GM12878 (cell line): ENCODE measurements around the gene BZW1. TPM values are rescaled to one million over a fixed set of nuclear protein-coding genes. Genes with fewer than 3 reads are reported as not detected.

Experiments
- ATAC-seq: fragments of 200-7000 bp; cut with Tn5 transposase; 3 replicates; pipeline ENCODE4 v1.9.1; 2020; ENCODE audit warnings: mild to moderate bottlenecking, moderate library complexity
- BruUV-seq: library from RNA; stranded (reverse); fragments of 400-500 nt; replicated peaks from 2 replicates; lab custom pipeline; 2021; lab: Mats Ljungman, UMichigan
- CTCF ChIA-PET: fragments of 300-600 bp; sonication (Branson Sonifier 250); formaldehyde crosslinking; extraction: SDS; loops from one replicate; lab custom pipeline; 2021; ENCODE audit warnings: inconsistent platforms; lab: Yijun Ruan, JAX
- POLR2A ChIA-PET: fragments of 350-600 bp; formaldehyde crosslinking; extraction: SDS; loops from one replicate; lab custom pipeline; 2021; ENCODE audit warnings: inconsistent platforms; lab: Charles Lee
- RAD21 ChIA-PET: fragments of 300-600 bp; sonication (Branson Sonifier 250); formaldehyde crosslinking; loops from one replicate; lab custom pipeline; 2023; ENCODE audit warnings: antibody characterized with exemption; ENCODE audit not compliant: unreplicated experiment; lab: Charles Lee
- SMC1A ChIA-PET: fragments of 300-600 bp; sonication (Branson Sonifier 250); formaldehyde crosslinking; loops from one replicate; lab custom pipeline; 2023; ENCODE audit not compliant: unreplicated experiment, uncharacterized antibody; lab: Charles Lee
- DNase-seq: peaks from one replicate; pipeline ENCODE4 v3.0.0-alpha.2; 2011; ENCODE audit warnings: low read depth, low spot score
- FAIRE-seq: peaks from 3 replicates; lab custom pipeline; 2011; peaks lifted over from hg19 to GRCh38; lab: Jason Lieb, UNC
- H2AFZ ChIP-seq: 2 replicates; pipeline ENCODE4 v1.6.0; 2011; ENCODE audit warnings: low read depth, low read length, control low read depth; ENCODE audit not compliant: control insufficient read depth
- H3K27ac ChIP-seq: 2 replicates; pipeline ENCODE4 v1.5.1; 2011; ENCODE audit warnings: control low read depth; ENCODE audit not compliant: control insufficient read depth, insufficient read depth
- H3K27me3 ChIP-seq, 2 experiments: replicated peaks in 1 of 2; 2 replicates each; pipeline versions ENCODE4 v1.6.0 to v1.6.1; 2011; ENCODE audit warnings: low read length in 1 of 2; ENCODE audit not compliant: control insufficient read depth in 2 of 2, insufficient read depth in 2 of 2
- H3K36me3 ChIP-seq, 2 experiments: 2 replicates each; pipeline ENCODE4 v1.5.1; 2011; ENCODE audit warnings: low read length in 1 of 2; ENCODE audit not compliant: control insufficient read depth in 2 of 2, insufficient read depth in 2 of 2
- H3K4me1 ChIP-seq: 2 replicates; pipeline ENCODE4 v1.6.1; 2011; ENCODE audit warnings: mild to moderate bottlenecking, low read length, moderate library complexity, mixed read lengths; ENCODE audit not compliant: control insufficient read depth, insufficient read depth
- H3K4me2 ChIP-seq: 2 replicates; pipeline ENCODE4 v1.6.0; 2011; ENCODE audit warnings: control low read depth; ENCODE audit not compliant: control insufficient read depth, insufficient read depth
- H3K4me3 ChIP-seq: fragments of 200-600 bp; sonication (generic); 2 replicates; pipeline ENCODE4 v1.5.1; 2016
- H3K79me2 ChIP-seq: 2 replicates; pipeline ENCODE4 v1.6.0; 2011; ENCODE audit warnings: low read length; ENCODE audit not compliant: control insufficient read depth, insufficient read depth
- H3K9ac ChIP-seq: 2 replicates; pipeline ENCODE4 v1.8.0; 2011; ENCODE audit warnings: low read length, control low read depth, mixed read lengths; ENCODE audit not compliant: control insufficient read depth, insufficient read depth
- H3K9me3 ChIP-seq: replicated peaks from 3 replicates; pipeline ENCODE4 v1.5.1; 2011; ENCODE audit warnings: mild to moderate bottlenecking, low read length; ENCODE audit not compliant: control insufficient read depth, insufficient read depth
- H4K20me1 ChIP-seq: 2 replicates; pipeline ENCODE4 v1.6.0; 2011; ENCODE audit not compliant: control insufficient read depth, insufficient read depth
- BACH1 ChIP-seq: fragments of 450-650 bp; IDR thresholded peaks from 2 replicates; pipeline ENCODE4 v1.6.1; 2017; ENCODE audit warnings: mild to moderate bottlenecking, borderline replicate concordance
- FOXM1 ChIP-seq: IDR thresholded peaks from 2 replicates; pipeline ENCODE4 v1.6.1; 2012; ENCODE audit warnings: low read depth, mild to moderate bottlenecking, inconsistent platforms, low read length, moderate library complexity
- MTA3 ChIP-seq: IDR thresholded peaks from 2 replicates; pipeline ENCODE4 v1.6.1; 2012; ENCODE audit warnings: low read length, inconsistent platforms, borderline replicate concordance
- POLR2A ChIP-seq: IDR thresholded peaks from 2 replicates; pipeline ENCODE4 v1.6.1; 2011; ENCODE audit warnings: low read depth, mild to moderate bottlenecking, low read length
- POLR2AphosphoS5 ChIP-seq: IDR thresholded peaks from 2 replicates; pipeline ENCODE4 v1.6.1; 2011; ENCODE audit warnings: mild to moderate bottlenecking, low read length, inconsistent platforms
- POU2F2 ChIP-seq: IDR thresholded peaks from 3 replicates; pipeline ENCODE4 v1.6.1; 2011; ENCODE audit warnings: low read depth, mild to moderate bottlenecking, low read length, borderline replicate concordance
- SMAD5 ChIP-seq: IDR thresholded peaks from 2 replicates; pipeline ENCODE4 v1.6.1; 2016; ENCODE audit warnings: antibody characterized with exemption, low read depth
- STAT3 ChIP-seq: IDR thresholded peaks from 2 replicates; pipeline ENCODE4 v1.6.1; 2011; ENCODE audit warnings: low read depth, low read length, improper control_type of control experiment
- SUPT20H ChIP-seq: IDR thresholded peaks from 2 replicates; pipeline ENCODE4 v1.6.1; 2011; ENCODE audit warnings: low read depth, mild to moderate bottlenecking, low read length, moderate library complexity, borderline replicate concordance; ENCODE audit not compliant: control insufficient read depth
- WGBS: methylation state at CpG from one replicate; pipeline ENCODE4 v1.1.6; 2016; ENCODE audit warnings: low lambda C conversion rate; ENCODE audit not compliant: insufficient replicate concordance, insufficient coverage; ENCODE audit errors: missing lambda C conversion rate; 5-methylcytosine and 5-hydroxymethylcytosine counted together
- in situ Hi-C: fragments of 300-500 bp; cut with MboI; formaldehyde crosslinking; loops from 9 replicates; pipeline ENCODE4 v1.14.3; 2018; ENCODE audit warnings: mixed read lengths
- intact Hi-C: fragments of 100-400 bp; cut with micrococcal nuclease; formaldehyde crosslinking; loops from one replicate; pipeline ENCODE4 v1.14.2; 2022; ENCODE audit not compliant: unreplicated experiment
- polyA plus RNA-seq, 11 experiments: library from polyadenylated mRNA; depleted of rRNA in 4 of 11; unstranded in 6 of 11; stranded (reverse) in 5 of 11; fragments of >200 nt; fragmentation: Nextera tagmentation in 4 of 11; fragmentation: Illumina TruSeq in 1 of 11; extraction: Ambion mirVana in 4 of 11; extraction: Trizol in 1 of 11; gene quantifications; 1 replicate in 1 of 11; 2 replicates in 10 of 11; pipeline versions ENCODE4 v1.2.1 to v1.2.3, GENCODE V29; 2011 to 2016; ENCODE audit warnings: inconsistent platforms in 2 of 11, missing spikeins in 2 of 11, low read depth in 1 of 11
- total RNA-seq, 4 experiments: library from RNA; depleted of rRNA in 3 of 4; stranded (reverse); fragments of >200 nt in 3 of 4; fragmentation: Illumina TruSeq in 1 of 4; extraction: Trizol in 1 of 4; gene quantifications; 2 replicates each; pipeline versions ENCODE4 v1.2.1 to v1.2.3, GENCODE V29; 2013 to 2021
- TF ChIP-seq, protein P1 (sequence below): fragments of 450-650 bp; IDR thresholded peaks from 2 replicates; pipeline ENCODE4 v1.6.1; 2017; ENCODE audit warnings: mild to moderate bottlenecking

BZW1 gene
- total and polyA plus RNA-seq, 10 of the 15 experiments (the other 5 are each of a cell fraction or from before 2014, with no cell fraction given) = 186 to 349 (median 269) TPM

DNA sequence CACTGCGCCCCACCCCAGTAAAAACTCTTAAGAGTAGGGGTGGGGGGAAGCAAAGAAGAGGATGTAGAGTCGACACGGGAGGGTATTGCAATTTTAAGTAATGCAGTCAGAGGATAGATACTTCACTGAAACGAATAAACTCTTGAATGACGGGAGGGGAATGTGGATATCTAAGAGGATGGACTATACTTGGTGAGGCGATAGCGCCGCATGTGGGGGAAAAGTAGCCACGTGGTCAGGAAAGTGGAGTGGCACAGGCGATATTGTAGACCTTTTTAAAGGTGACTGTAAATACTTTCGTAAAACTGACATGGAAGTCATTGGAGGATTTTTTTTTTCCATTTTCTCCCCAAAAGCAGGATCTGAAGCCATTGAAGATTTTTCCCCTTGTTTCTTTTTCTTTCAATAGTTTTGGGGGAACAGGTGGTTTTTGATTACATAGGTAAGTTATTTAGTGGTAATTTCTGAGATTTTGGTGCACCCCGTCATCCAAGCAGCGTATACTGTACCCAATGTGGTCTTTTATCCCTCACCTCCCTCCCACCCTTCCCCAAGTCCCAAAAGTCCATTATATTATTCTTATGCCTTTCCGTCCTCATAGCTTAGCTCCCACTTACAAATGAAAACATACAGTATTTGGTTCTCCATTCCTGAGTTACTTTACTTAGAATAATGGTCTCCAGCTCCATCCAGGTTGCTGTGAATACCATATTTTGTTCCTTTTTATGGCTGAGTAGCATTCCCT, 39.0 kb downstream of the BZW1 start:
- Histone ChIP-seq H2AFZ (no peak overlapping the region), H3K27ac (no peak overlapping the region)
- intact Hi-C loops = no loop called here
- ATAC-seq = peak; percentile 11; the same call in 2 of the 3 replicates
- 0 out of 2 replicates have a peak, but pooled peaks have one; percentile 22 for TF ChIP-seq POLR2AphosphoS5
- TF ChIP-seq STAT3 = no peak
- peak; percentile 27; the same call in 1 of the 2 replicates for TF ChIP-seq MTA3
- TF ChIP-seq, all 136 proteins: peak for 2
- SMC1A ChIA-PET = interaction anchor here (1.0 kb wide), 1 partner anchor 32 kb away, joined by 4 read pairs; no protein-coding TSS in a partner anchor
- POLR2A ChIA-PET = interaction anchor here (1.2 to 2.3 kb wide), 2 partner anchors 8 to 13 kb away, joined by 3 to 14 read pairs; no protein-coding TSS in a partner anchor
- in situ Hi-C loops = no loop called here
- Histone ChIP-seq H3K79me2 (no peaks in the 10 kb centered on the region), H3K4me2 (no peak overlapping the region), H3K27me3 (no peaks in the 10 kb centered on the region), H3K36me3 (peaks cover 12 to 31% of the 10 kb centered on the region in 2 experiments), H3K9me3 (no peaks in the 10 kb centered on the region), H4K20me1 (no peaks in the 10 kb centered on the region), H3K4me1 (no peaks in the 10 kb centered on the region), H3K4me3 (no peak overlapping the region), H3K9ac (no peak overlapping the region)
- CTCF ChIA-PET = interaction anchor here (0.6 kb wide), 1 partner anchor 252 kb away, joined by 3 read pairs; no protein-coding TSS in a partner anchor
- RAD21 ChIA-PET = interaction anchor here (0.6 to 0.7 kb wide), 3 partner anchors 27 to 602 kb away, joined by 3 read pairs; no protein-coding TSS in a partner anchor
- 98% methylated on average over 13 of the region's 14 CpGs for WGBS
- BruUV-seq = no TSS peak
- FAIRE-seq = no peak
- no peak for DNase-seq

DNA sequence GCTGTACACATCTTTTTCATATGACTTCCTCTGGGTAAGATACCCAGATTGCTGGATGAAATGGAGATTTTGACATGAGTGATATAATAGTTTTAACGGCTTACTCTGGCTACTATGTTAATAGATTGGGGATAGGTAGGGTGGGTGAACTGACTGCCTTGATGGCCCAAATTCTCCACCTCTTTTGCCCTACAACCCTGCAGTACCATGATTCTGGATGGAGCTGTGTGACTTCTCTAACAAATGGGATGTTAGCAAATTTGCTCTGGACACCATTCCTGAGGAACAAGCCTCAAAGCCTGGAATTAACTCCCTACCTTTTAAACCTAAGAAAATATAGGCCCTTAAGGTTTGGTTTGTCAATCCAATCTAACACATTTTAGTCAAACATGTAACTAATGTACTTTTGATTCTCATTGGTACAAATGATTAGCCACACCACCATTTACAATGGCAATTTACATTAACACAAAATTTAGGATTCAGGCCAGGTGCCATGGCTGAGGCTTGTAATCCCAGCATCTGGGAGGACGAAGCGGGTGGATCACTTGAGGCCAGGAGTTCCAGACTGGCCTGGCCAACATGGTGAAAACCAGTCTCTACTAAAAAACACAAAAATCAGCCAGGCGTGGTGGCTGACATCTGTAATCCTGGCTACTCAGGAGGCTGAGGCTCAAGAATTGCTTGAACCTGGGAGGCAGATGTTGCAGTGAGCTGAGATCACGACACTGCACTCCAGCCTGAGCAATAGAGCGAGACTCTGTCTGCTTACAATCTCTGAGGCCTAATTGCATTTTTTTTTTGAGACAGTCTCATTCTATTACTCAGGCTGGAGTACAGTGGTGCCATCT, 39.9 kb downstream of the BZW1 start:
- Histone ChIP-seq H3K27ac (no peak overlapping the region), H2AFZ (no peak overlapping the region), H3K9me3 (no peaks in the 10 kb centered on the region), H4K20me1 (no peaks in the 10 kb centered on the region), H3K4me2 (no peak overlapping the region), H3K27me3 (no peaks in the 10 kb centered on the region), H3K4me3 (no peak overlapping the region), H3K36me3 (peaks cover 12 to 35% of the 10 kb centered on the region in 2 experiments), H3K4me1 (no peaks in the 10 kb centered on the region), H3K9ac (no peak overlapping the region), H3K79me2 (peaks cover 1% of the 10 kb centered on the region)
- POLR2A ChIA-PET = no interaction called here
- intact Hi-C loops = no loop called here
- in situ Hi-C loops = no loop called here
- WGBS = 90% methylated on average over 6 of the region's 6 CpGs
- CTCF ChIA-PET = no interaction called here
- RAD21 ChIA-PET = no interaction called here
- peak; percentile 8; the same call in 2 of the 3 replicates for ATAC-seq
- FAIRE-seq = no peak
- no peak for DNase-seq
- BruUV-seq = no TSS peak
- SMC1A ChIA-PET = no interaction called here
- TF ChIP-seq POLR2AphosphoS5 (peak; percentile 71), POU2F2 (no peak), SUPT20H (no peak), SMAD5 (no peak), BACH1 (peak; percentile 44; the same call in 1 of the 2 replicates), POLR2A (peak; percentile 49), FOXM1 (no peak)
- TF ChIP-seq, protein P1, sequence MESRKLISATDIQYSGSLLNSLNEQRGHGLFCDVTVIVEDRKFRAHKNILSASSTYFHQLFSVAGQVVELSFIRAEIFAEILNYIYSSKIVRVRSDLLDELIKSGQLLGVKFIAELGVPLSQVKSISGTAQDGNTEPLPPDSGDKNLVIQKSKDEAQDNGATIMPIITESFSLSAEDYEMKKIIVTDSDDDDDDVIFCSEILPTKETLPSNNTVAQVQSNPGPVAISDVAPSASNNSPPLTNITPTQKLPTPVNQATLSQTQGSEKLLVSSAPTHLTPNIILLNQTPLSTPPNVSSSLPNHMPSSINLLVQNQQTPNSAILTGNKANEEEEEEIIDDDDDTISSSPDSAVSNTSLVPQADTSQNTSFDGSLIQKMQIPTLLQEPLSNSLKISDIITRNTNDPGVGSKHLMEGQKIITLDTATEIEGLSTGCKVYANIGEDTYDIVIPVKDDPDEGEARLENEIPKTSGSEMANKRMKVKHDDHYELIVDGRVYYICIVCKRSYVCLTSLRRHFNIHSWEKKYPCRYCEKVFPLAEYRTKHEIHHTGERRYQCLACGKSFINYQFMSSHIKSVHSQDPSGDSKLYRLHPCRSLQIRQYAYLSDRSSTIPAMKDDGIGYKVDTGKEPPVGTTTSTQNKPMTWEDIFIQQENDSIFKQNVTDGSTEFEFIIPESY = no peak
